Stimulated activated CD8-positive, alpha-beta memory T cell treated with anti-CD3 and anti-CD28 coated beads, Interleukin-4, amount 100 ng/mL, for 4 hours (primary cell): Measurements from ENCODE around the gene SNX17.
"Not testable (repeated sequence)": the region's sequence is repeated elsewhere in the genome, so short reads cannot be mapped to it uniquely, and the experiment has no call there.

ENCODE experiments used
- DNase-seq, 2 donors: peaks; one replicate each; pipeline ENCODE4 v3.0.0-alpha.2; 2020; ENCODE audit warnings: low read depth in 2 of 2, low spot score in 1 of 2

Gene SNX17, protein sequence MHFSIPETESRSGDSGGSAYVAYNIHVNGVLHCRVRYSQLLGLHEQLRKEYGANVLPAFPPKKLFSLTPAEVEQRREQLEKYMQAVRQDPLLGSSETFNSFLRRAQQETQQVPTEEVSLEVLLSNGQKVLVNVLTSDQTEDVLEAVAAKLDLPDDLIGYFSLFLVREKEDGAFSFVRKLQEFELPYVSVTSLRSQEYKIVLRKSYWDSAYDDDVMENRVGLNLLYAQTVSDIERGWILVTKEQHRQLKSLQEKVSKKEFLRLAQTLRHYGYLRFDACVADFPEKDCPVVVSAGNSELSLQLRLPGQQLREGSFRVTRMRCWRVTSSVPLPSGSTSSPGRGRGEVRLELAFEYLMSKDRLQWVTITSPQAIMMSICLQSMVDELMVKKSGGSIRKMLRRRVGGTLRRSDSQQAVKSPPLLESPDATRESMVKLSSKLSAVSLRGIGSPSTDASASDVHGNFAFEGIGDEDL

DNA sequence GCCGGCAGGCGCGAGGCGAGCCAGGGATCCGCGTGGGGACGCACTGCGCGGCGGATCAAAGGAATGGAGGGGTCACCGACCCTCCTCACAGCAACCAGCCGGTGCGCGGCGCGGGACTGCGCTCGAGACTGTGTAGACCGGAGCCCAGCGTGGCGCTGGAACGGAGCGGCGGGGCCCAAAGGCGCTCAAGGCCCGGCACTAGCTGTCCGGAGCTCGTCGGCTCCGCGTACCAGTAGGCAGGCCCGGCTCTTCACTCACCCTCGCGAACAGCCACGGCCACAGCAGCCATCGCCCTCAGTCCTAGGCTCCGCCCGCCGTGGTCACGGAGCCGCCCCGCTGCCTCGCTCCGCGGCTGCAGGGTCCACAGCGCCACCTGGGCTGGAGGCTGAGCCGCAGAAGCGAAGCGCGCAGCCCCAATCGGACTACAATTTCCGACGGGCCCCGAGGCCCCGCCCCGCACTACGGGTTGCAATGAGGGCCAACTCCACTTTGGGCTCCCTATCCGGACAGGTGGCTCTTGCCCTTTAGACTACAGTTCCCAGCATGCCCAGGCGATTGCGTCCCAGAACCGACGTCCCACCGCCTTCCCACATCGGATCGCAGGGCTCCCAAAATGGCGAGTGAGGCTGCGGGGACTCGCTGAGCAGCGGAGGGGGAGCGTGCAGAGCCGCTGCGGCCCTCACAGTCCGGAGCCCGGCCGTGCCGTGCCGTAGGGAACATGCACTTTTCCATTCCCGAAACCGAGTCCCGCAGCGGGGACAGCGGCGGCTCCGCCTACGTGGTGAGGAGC, at the start of gene SNX17, which contains the start of gene EIF2B4:
TSS of gene SNX17 (plus strand) at position 591 of the 790 bp plus-strand sequence. CDS start at position 719, 128 bp downstream.
TSS of gene EIF2B4 (minus strand) at position 313 of the 790 bp plus-strand sequence. CDS start at position 289, 24 bp downstream.
- DNase-seq, result peak; percentile 96 to 100

DNA sequence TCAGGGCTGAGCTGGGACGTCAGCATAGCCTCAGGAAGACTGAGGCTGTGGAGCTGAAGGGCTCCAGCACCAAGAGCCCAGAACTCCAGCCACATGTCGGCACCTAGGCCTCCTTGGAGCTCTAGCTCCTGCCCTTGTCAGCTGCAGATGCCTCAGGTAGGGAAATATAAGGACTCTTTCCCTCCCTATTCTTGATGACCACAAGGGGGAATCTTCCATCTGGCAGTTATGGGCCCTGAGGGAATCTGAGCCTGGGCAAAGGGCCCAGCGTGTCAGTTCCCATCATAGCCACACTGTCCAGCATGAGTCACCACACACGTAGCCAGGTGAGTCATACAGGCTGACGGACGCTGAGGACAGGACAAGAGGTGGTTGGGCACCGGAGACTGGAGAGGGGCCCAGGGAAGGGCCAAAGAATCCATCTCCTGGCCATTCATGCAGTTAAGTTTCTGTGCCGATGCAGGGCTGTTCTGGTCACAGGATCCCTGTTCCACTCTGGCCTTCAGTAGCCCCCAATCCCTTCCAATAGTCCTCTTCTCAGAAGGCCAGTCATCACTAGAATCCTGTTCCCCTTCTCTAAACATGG, 49.4 kb upstream of the SNX17 start:
- DNase-seq, result no peak

DNA sequence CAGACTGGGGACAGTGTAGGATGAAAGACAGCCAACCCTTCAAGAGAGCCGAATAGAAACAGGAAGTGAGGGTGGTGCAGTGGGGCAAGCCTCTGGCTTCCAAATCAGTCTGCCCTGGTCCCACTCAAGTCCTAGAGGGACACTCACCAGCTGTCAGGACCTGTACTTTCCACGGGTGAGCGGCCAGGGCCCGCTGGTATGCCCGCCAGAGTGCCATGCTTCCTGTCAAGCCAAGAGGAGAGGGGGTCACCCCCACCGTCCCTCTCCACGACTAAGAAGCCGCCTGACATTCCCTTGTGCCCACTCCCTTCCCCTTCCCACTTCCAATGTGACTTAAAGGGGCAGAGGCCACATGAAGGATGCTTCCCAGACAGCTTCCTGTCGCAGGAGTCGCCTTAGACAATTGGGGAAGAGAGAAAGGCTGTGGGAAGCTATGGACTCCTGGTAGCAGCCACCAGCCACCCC, 48.1 kb upstream of the SNX17 start:
- DNase-seq, result no peak

DNA sequence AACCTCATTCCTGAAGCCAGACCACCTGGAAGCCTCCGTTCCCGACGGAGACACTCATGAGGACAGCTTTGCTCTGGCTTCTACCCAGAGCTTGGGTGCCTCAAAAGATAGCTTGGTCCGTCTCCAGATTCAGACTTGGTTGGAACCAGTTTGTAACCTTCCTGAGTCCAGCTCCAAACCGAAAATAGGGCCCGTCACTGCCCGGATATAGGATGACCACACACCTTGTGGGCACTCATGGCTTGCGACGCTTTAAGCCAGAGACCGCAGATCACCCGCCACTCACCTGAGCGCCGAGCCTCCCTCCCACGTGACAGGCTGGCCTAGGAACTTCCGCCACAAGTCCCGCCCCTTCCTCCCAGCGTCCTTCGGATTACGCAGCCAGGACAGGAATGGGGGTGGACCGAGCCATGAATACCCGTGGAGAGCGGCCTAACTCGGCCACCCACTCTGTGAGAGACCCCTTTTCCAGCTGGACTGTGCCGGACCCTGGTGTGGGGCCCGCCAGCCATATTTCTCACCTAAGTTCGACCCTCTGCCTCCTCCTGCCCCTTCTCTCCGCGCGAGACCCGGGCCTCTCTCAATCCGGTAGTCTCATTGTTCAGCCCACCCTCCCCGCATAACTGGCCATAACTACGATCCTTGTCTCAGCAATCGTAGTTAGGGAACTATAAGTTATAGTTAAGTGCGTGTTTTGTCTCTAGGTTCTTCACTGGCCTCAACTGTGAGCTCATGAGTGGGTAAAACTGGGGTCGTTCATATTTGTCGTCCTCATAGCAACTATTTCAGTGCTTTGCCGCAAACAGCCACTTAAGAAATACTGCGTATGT, 47.4 kb upstream of the SNX17 start, which contains the start of gene MPV17:
TSS of gene MPV17 (minus strand) at position 332 of the 830 bp plus-strand sequence. CDS start 580 bp downstream, outside the sequence.
- DNase-seq, result peak; percentile 75 to 76

DNA sequence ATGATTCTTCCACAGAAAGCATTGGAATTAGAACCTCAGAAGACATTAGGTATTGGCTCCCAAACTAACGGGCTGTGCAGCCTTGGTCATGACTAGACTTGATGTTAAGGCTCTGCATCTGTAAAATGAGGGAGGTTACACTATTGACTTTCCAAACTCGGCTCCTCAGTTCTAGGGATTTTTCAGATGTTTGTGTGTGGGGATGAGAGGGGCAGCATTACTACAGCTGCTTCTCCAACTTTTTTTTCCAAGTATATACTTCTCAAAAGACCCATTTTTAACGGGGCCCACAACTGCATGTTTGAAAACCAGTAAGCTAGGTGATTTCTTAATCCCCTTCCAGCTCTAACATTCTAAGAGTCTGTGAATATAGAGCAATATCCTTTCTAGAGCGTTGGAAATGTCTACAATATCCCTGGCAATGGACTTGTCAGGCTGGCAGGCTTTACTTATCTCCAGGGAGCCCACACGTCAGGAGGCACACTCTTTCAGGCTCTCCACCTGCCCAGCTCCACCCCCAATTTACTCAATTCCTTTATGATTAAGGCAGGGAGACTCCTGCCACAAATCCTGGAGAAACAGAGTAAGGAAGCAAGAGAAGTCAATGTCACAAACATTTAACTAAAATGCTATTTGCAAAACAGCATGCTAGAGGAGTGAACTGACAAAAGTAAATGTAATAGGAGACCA, 46.7 kb upstream of the SNX17 start:
- DNase-seq, result no peak

DNA sequence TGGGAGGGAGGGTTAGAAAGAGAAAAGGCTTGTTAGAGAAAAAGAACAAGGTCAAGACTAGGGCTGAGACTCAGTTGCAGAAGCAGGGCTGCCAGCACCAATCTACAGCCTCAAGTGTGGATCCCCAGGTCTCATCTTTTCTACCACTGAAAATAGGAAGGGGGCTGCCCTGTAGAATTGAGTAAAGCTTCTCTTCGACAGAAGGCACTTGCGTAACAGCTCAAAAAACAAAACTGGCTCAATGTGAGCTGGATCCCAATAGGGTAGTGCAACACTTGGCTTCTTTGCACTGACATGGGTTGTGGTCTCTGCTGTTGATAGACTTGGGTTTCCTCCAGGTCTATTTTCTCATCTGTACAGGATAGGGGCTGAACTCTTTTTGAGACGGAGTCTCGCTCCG, 45.7 kb upstream of the SNX17 start:
- no peak for DNase-seq

DNA sequence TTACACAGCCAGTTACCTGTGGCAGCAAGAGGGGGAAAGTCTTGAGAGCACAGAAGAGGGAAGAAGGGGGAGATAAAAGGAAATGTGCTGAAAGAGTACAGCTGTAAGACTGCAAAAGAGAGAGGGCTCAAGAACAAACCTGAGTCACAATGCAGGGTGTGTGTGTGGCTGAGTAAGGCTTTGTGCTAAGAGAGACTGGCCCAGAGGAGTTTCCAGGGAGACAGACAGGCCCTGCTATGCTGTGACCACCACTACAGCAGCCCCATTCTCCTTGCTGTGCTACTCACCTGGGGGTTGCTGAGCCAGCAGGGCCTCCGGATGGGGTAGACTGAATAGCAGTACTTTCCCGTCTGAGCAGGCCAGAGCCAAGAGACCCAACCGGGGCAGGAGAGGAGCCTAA, 35.1 kb upstream of the SNX17 start:
- DNase-seq, result no peak

DNA sequence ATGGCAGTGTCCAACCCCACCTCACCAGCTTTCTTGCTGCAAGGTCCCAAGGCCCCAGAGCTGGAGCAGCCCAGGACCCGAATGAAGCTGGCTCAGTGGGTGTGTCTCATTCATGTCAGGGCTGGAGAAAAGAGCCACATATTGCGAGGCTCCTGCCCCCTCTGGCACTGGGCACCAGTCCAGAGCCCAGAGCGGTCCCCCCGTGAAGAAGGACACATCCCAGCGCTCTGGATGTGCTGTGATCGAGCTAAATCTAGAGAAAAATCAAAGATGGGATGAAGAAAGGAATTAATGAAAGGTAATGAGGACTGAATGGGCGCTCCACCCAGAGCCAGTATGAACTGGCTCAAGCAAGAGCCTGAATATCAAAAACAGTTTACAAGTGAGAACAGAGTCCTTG, 34.2 kb upstream of the SNX17 start:
- no peak for DNase-seq

DNA sequence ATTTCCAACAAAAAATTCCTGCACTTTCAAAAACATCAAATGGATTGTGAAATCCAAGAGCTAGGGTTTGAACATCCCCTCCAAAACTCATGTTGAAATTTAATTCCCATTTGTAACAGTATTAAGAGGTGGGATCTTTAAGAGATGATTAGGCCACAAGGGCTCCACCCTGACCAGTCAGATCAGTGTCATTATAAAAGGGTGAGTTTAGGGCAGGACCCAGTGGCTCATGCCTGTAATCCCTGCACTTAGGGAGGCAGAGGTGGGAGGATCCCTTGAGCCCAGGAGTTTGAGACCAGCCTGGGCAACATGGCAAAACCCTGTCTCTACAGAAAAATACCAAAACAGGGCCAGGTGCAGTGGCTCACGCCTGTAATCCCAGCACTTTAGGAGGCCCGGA, 22.8 kb upstream of the SNX17 start:
- no peak for DNase-seq

DNA sequence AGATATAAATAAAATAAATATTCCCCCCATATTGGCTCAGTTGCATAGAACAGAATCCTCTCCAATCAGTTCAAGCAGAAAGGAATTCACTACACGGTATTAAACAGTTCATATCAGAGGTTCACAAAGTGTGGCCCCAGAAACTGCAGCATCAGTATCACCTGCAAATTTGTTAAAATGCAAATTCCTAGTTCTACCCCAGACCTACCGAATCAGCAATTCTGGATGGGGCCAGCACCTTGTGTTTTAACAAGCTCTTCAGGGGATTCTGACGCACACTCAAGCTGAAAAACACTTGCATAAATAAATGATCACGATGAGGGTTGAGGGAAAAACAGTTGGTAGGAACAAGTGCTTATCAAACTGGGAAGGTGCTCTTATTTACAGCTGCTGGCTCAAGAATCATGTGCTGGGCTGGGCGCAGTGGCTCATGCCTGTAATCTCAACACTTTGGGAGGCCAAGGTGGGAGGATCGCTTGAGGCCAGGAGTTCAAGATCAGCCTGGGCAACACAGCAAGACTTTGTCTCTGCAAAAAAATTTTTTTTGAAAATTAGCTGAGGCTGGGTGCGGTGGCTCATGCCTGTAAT, 20.2 kb upstream of the SNX17 start:
- no peak for DNase-seq

DNA sequence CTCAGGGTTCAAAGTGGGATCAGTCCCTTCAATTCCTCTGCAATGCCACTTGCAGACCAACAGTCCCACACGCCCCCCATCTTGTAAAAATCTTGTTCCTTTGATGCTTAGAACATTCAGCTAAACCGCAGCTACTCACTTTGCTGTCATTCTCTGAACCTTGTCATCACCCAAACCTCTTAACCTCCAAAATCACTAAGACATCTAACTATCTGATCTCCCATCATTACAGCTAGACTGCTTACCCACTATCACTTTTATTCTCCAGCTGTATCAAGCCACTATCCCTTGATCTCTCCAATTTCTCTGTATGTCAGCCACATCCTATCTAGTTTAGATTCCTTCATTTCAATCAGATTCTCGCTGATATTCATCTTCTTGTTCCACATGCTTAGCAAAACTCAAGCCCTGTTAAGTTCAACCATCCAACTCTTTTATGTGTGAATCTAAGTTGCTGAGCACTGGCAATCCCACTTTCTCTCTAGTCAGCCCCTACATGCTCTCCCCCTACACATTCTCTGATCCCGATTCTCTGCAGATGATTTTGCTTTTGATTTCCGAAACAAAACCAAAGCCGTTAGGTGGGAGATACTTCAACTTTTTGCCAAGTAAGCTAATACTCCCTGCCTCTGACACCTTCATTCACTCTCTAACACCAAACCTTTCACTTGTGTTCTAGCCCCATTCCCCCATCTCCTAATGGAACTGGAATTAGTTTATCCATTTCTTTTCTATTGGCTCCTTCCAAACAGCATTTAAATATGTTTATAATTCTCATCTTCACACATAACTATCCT, 18.4 kb upstream of the SNX17 start:
- DNase-seq, result no peak

DNA sequence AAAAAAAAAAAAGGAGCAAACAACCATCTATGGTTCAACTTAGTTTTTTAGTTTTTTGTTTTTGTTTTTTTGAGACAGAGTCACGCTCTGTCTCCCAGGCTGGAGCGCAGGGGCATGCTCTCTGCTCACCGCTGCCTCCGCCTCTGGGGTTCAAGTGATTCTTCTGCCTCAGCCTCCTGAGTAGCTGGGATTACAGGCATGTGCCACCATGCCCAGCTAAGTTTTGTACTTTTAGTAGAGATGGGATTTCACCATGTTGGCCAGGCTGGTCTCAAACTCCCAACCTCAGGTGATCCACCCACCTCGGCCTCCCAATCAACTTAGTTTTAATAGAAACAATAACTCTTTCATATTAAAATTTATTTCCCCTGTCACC, 17.0 kb upstream of the SNX17 start:
- DNase-seq, result not testable (repeated sequence)

DNA sequence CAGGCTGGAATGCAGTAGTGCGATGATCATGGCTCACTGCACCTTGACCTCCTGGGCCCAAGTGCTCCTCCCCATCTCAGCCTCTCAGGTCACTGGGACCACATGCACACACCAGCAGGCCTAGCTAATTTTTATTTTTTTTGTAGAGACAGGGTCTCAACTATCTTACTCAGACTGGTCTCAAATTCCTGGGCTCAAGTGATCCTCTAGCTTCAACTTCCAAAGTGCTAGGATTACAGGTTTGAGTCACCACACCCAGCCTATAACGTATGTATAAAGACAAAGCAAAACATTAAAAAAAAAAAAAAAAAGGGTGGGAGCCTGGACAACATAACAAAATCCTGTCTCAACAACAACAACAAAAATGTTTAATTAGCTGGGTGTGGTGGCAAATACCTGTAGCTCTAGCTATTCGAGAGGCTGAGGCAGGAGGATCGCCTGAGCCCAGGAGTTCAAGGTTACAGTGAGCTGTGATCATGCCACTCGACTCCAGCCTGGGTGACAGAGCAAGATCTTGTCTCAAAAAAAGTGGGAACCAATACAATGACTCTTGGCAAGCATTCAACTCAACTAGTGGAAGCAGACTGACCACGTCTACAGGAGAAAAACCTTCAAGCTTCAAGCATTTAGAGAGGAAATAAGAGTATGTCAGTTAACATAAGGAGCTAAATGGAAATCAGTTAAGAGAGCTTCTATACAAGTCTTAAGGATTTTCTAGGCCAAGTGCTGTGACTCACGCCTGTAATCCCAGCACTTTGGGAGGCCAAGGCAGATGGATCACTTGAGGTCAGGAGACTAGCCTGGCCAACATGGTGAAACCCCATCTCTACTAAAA, 16.4 kb upstream of the SNX17 start:
- DNase-seq, result no peak

DNA sequence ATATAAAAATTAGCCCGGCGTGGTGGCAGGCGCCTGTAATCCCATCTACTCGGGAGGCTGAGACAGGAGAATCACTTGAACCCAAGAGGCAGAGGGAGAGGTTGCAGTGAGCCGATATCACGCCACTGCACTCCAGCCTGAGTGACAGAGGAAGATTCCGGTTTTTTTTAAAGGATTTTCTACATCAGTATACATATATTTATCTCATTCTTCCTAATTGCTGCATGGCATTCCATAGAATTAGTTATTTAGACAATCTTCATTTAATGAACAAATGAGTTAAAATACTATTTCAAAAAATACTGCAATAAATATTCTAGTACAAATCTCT, 15.9 kb upstream of the SNX17 start:
- DNase-seq, result no peak

DNA sequence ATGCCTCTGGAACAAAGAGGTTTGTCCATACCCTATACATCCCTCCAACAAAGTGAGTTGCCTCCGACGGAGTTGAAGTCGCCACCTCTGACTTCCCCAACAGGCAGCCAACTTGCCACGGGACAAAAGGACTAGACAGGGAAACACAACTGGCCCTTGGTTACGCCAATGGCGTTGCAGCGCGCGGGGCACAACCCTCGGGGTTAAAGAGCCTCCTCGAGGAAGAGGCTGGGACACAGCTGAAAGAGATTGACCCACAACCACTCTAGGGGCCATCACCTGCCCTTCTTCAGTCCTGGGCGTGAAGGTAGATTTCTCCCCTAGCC, 14.4 kb upstream of the SNX17 start:
- no peak for DNase-seq

DNA sequence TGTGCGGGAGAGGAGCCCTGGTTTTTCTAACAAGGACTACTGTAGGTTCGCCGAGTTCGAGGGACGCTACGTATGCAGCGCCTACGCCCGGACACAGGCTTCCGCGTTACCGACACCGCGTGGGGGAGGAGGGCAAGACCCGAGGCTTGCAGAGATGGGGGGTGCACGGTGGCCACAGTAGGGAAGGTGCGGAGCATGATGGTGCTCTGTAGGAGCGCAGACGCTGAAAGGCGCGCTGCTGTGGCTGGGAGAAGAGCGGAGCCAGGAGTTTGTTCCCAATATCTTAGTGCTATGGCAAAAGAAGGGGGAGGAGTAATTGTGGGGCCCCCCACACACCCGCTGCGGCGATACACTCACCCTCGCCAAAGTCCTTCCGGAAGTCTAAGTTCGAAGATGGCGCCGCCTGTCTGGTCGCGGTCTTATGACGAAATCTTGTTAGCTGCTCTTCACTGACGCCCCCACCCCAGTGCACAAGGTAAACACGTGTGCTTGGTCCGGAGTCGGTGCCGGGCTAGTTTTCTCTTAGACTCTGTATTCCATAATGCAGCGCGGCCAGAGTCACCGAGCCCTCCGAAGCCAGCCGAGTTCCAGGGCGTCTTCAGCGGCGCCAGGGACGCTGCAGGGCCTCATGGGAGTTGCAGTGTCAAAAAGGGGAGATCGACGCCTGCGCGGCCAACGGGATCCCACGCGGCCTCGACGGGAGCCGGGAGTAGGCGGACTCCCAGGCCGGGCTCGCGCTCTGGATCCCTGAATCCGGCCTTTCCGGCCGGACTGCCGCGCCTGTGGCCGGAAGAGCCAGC, 13.8 kb upstream of the SNX17 start, which contains the start of gene GTF3C2:
TSS of gene GTF3C2 (minus strand) at position 383 of the 800 bp plus-strand sequence. CDS start 13,210 bp downstream, outside the sequence.
- DNase-seq, result peak; percentile 88 to 89
